GM10266 (cell line): Measurements from ENCODE around the gene NAV3.

Experiments
- DNase-seq: peaks from one replicate; pipeline ENCODE4 v3.0.0; 2012; ENCODE audit errors: extremely low spot score
- CTCF ChIP-seq: IDR thresholded peaks from 2 replicates; pipeline ENCODE4 v1.5.1; 2012; ENCODE audit warnings: mild to moderate bottlenecking, low read depth; ENCODE audit not compliant: control insufficient read depth, insufficient read depth; ENCODE audit errors: missing control alignments

Gene NAV3

GRCh38 chr12:77947746-77948145 is 117.1 kb downstream of the NAV3 start:
- no peak for DNase-seq
- TF ChIP-seq CTCF: no peak

GRCh38 chr12:77949943-77950342 is 119.2 kb downstream of the NAV3 start:
- no peak for DNase-seq

GRCh38 chr12:77953528-77954205 is 123.0 kb downstream of the NAV3 start:
- DNase-seq: no peak
- TF ChIP-seq CTCF: no peak

More at GRCh38 chr12:77949943-77950342, 119.2 kb downstream of the NAV3 start:
- TF ChIP-seq CTCF: no peak

DNA sequence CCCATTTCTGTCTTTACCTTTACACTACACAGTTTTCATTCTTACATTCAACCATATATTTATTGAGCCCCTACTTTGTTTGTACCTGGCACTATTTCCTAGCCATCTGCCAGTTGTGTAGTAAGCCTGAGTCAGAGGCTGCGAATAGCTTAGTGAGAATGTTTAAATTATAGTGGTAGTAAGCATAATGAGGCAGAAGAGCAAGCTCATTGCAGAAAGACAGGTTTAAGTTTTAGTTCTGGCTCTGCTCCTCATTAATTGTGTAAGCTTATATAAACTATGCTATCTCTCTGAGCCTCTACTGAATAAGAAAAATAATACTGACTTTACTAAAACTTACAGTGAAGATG is 123.5 kb downstream of the NAV3 start:
- DNase-seq: no peak

GRCh38 chr12:77957062-77957461 is 126.4 kb downstream of the NAV3 start:
- DNase-seq: no peak
- no peak for TF ChIP-seq CTCF

More for the DNA sequence above, 123.5 kb downstream of the NAV3 start:
- no peak for TF ChIP-seq CTCF

- TF ChIP-seq CTCF: no peak
- no peak for DNase-seq
Measured at GRCh38 chr12:77963576-77964178, 133.0 kb downstream of the NAV3 start.

DNA sequence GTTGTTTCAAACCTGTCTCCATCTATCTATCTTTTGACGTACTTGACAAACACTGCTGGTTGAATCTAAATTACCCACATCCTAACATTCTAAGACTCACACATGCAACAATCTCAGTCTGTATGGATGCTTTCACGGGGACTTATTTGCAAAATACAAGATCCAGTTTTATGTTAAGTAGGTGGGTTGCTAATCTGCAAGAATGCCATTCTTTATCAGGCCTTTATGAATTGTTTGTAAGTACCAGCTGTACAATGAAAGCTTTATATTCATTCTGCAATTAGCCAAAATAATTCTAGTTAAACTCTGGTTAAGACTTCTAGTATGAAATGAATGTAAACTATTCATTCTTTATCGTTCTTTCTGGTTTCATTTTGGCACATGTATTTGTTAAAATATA is 135.1 kb downstream of the NAV3 start:
- no peak for DNase-seq
- no peak for TF ChIP-seq CTCF
